SK-N-SH (cell line): ENCODE results near the gene CNNM3.

Experiments
- EP300 ChIP-seq, 2 experiments: IDR thresholded peaks; 2 replicates each; pipeline versions ENCODE4 v1.4.0 to v1.6.1; 2012; ENCODE audit warnings: borderline replicate concordance in 1 of 2, low read depth in 1 of 2, low read length in 1 of 2
- MEF2A ChIP-seq: IDR thresholded peaks from 2 replicates; pipeline ENCODE4 v1.4.0; 2012; ENCODE audit warnings: low read depth, borderline replicate concordance
- POLR2AphosphoS5 ChIP-seq: IDR thresholded peaks from 2 replicates; pipeline ENCODE4 v1.6.1; 2012; ENCODE audit warnings: low read depth, low read length

GRCh38 chr2:96847586-96847985 lies 31.5 kb downstream of the CNNM3 start:
- TF ChIP-seq EP300 (IDR thresholded peaks at IDR 0.05; ENCODE audit: borderline replicate concordance in 1 of 2, low read depth in 1 of 2, low read length in 1 of 2) (no peak), MEF2A (no peak), POLR2AphosphoS5 (no peak)
